Thyroid gland (tissue), 4 donors: ENCODE results near the gene CHURC1. TPM values are rescaled to one million over a fixed set of nuclear protein-coding genes. Genes with fewer than 3 reads are reported as not detected.

ENCODE experiments used
- DNase-seq, 2 donors: peaks; one replicate each; pipeline ENCODE4 v3.0.0-alpha.2; 2019
- H3K27ac ChIP-seq, 3 donors: fragments of 200-600 bp; sonication (generic); 1 replicate in 2 of 3; 2 replicates in 1 of 3; pipeline ENCODE4 v1.5.1; 2016 to 2019; ENCODE audit warnings: mild to moderate bottlenecking in 1 of 3, moderate library complexity in 1 of 3
- H3K27me3 ChIP-seq: fragments of 200-600 bp; sonication (generic); one replicate; pipeline ENCODE4 v1.5.1; 2019
- H3K36me3 ChIP-seq, 2 donors: fragments of 200-600 bp; sonication (generic); one replicate each; pipeline ENCODE4 v1.5.1; 2016 to 2019
- H3K4me1 ChIP-seq, 2 donors: fragments of 200-600 bp; sonication (generic); one replicate each; pipeline ENCODE4 v1.5.1; 2017 to 2019
- H3K4me3 ChIP-seq, 3 donors: fragments of 200-600 bp; sonication (generic); replicated peaks in 1 of 3; 1 replicate in 2 of 3; 2 replicates in 1 of 3; pipeline ENCODE4 v1.5.1; 2016; ENCODE audit warnings: mild to moderate bottlenecking in 1 of 3
- H3K9me3 ChIP-seq: fragments of 200-600 bp; sonication (generic); one replicate; pipeline ENCODE4 v1.5.1; 2017
- CTCF ChIP-seq, 6 experiments: fragments of 200-600 bp in 3 of 6; fragments of 450-650 bp in 3 of 6; sonication (generic) in 3 of 6; IDR thresholded peaks; one replicate each; pipeline ENCODE4 v1.5.1; 2016 to 2019; ENCODE audit warnings: antibody characterized with exemption in 6 of 6, mild to moderate bottlenecking in 2 of 6, inconsistent platforms in 1 of 6, moderate library complexity in 1 of 6
- POLR2A ChIP-seq, 2 donors: fragments of 450-650 bp; IDR thresholded peaks; one replicate each; pipeline ENCODE4 v1.6.1; 2017; ENCODE audit warnings: antibody characterized with exemption in 2 of 2, mild to moderate bottlenecking in 2 of 2, moderate library complexity in 1 of 2
- whole genome bisulfite sequencing, 2 donors: methylation state at CpG; one replicate each; pipeline ENCODE4 v1.1.5; 2017; 5-methylcytosine and 5-hydroxymethylcytosine counted together
- intact Hi-C: fragments of 100-400 bp; cut with DNase I; formaldehyde crosslinking; loops from one replicate; pipeline ENCODE4 v1.15.1; 2023
- total RNA-seq, 4 donors: library from RNA; depleted of rRNA; stranded (reverse); fragments of >200 nt; gene quantifications; one replicate each; pipeline ENCODE4 v1.2.3, GENCODE V29; 2016

The CHURC1 gene
- 10 to 100 TPM; 63.7 to 90.2 (median 71.7) TPM for total RNA-seq

- Histone ChIP-seq H3K4me1 (peaks cover 17 to 26% of the 10 kb centered on the region in 2 donors), H3K27me3 (no peaks in the 10 kb centered on the region), H3K27ac (peak within 1 kb of the TSS; percentile 52 to 95 (median 86)), H3K36me3 (no peaks in the 10 kb centered on the region), H3K4me3 (peak within 1 kb of the TSS; percentile 27 to 91 (median 91)), H3K9me3 (no peaks in the 10 kb centered on the region)
- peak; percentile 100 for DNase-seq
- intact Hi-C loops: loop anchor here (10.0 kb wide), 1 partner anchor 70 kb away; the partner anchor contains the start of gene FNTB
- WGBS, 2 donors: 0 to 1% methylated on average over 20 to 49 of the region's 49 CpGs
- no peak for TF ChIP-seq CTCF (IDR thresholded peaks at IDR 0.05)
- TF ChIP-seq POLR2A (IDR thresholded peaks at IDR 0.05): peak; percentile 20 to 89
These were observed at the start of gene CHURC1 for GRCh38 chr14:64914237-64915028. TSS of gene CHURC1 (plus strand) at chr14:64914455. CDS start at chr14:64914496, 41 bp downstream.

GRCh38 chr14:64865109-64865508 lies 49.1 kb upstream of the CHURC1 start:
- Histone ChIP-seq H3K9me3 (no peaks in the 10 kb centered on the region), H3K4me3 (no peak overlapping the region), H3K4me1 (no peaks in the 10 kb centered on the region), H3K27me3 (no peaks in the 10 kb centered on the region), H3K36me3 (no peaks in the 10 kb centered on the region), H3K27ac (no peak overlapping the region)
- TF ChIP-seq CTCF (IDR thresholded peaks at IDR 0.05): no peak
- no peak for TF ChIP-seq POLR2A (IDR thresholded peaks at IDR 0.05)
- DNase-seq: no peak
- intact Hi-C loops: no loop called here
- 62% methylated on average over 6 of the region's 6 CpGs for WGBS, 2 donors

GRCh38 chr14:64865992-64866391 lies 48.3 kb upstream of the CHURC1 start:
- H3K27ac ChIP-seq: no peak overlapping the region
- no peaks in the 10 kb centered on the region for H3K4me1 ChIP-seq
- no peaks in the 10 kb centered on the region for H3K36me3 ChIP-seq
- H3K9me3 ChIP-seq: no peaks in the 10 kb centered on the region
- no peaks in the 10 kb centered on the region for H3K27me3 ChIP-seq
- WGBS, 2 donors: 74 to 75% methylated on average over 6 of the region's 6 CpGs
- no peak overlapping the region for H3K4me3 ChIP-seq
- TF ChIP-seq CTCF (IDR thresholded peaks at IDR 0.05) (no peak), POLR2A (IDR thresholded peaks at IDR 0.05) (no peak)
- intact Hi-C loops: no loop called here
- no peak for DNase-seq

GRCh38 chr14:64867182-64867581 lies 47.1 kb upstream of the CHURC1 start:
- no peak overlapping the region for H3K4me3 ChIP-seq
- TF ChIP-seq POLR2A (IDR thresholded peaks at IDR 0.05): no peak
- no peak for TF ChIP-seq CTCF (IDR thresholded peaks at IDR 0.05)
- no peak overlapping the region for H3K27ac ChIP-seq
- DNase-seq: no peak
- no peaks in the 10 kb centered on the region for H3K36me3 ChIP-seq
- no peaks in the 10 kb centered on the region for H3K4me1 ChIP-seq
- H3K9me3 ChIP-seq: no peaks in the 10 kb centered on the region
- 91 to 96% methylated on average over 3 of the region's 3 CpGs for whole genome bisulfite sequencing, 2 donors
- no peaks in the 10 kb centered on the region for H3K27me3 ChIP-seq
- intact Hi-C loops: no loop called here

GRCh38 chr14:64868379-64868778 lies 45.9 kb upstream of the CHURC1 start:
- DNase-seq: no peak
- intact Hi-C loops: no loop called here
- no peak overlapping the region for H3K27ac ChIP-seq
- H3K36me3 ChIP-seq: no peaks in the 10 kb centered on the region
- H3K9me3 ChIP-seq: no peaks in the 10 kb centered on the region
- no peaks in the 10 kb centered on the region for H3K4me1 ChIP-seq
- no peak overlapping the region for H3K4me3 ChIP-seq
- H3K27me3 ChIP-seq: no peaks in the 10 kb centered on the region
- 82 to 89% methylated on average over 2 of the region's 2 CpGs for WGBS, 2 donors
- no peak for TF ChIP-seq CTCF (IDR thresholded peaks at IDR 0.05)
- no peak for TF ChIP-seq POLR2A (IDR thresholded peaks at IDR 0.05)
